ENCODE data around the gene LFNG.

LFNG gene

GRCh38 chr7:2499719-2500430 is 19.7 kb upstream of the LFNG start:
- H3K4me3 ChIP-seq (ENCODE audit: low read depth, low read length) = no peak overlapping the region
- no peak for DNase-seq (ENCODE audit: low read depth)

DNA sequence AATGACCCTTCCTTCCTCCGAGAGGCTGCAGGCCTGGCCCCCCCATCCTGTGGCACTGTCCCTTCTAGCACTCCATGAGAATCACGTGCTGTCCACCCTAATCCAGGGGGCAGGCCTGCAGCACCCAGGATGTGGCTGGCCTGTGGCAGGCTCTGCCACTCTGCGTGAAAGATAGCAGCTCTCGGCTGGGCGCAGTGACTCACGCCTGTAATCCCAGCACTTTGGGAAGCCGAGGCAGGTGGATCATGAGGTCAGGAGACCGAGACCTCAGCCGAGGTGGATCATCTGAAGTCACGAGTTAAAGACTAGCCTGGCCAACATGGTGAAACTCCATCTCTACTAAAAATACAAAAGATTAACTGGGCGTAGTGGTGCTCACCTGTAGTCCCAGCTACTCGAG is 18.9 kb upstream of the LFNG start:
- no peak for DNase-seq (ENCODE audit: low read depth)
- H3K4me3 ChIP-seq (ENCODE audit: low read depth, low read length) = no peak overlapping the region

DNA sequence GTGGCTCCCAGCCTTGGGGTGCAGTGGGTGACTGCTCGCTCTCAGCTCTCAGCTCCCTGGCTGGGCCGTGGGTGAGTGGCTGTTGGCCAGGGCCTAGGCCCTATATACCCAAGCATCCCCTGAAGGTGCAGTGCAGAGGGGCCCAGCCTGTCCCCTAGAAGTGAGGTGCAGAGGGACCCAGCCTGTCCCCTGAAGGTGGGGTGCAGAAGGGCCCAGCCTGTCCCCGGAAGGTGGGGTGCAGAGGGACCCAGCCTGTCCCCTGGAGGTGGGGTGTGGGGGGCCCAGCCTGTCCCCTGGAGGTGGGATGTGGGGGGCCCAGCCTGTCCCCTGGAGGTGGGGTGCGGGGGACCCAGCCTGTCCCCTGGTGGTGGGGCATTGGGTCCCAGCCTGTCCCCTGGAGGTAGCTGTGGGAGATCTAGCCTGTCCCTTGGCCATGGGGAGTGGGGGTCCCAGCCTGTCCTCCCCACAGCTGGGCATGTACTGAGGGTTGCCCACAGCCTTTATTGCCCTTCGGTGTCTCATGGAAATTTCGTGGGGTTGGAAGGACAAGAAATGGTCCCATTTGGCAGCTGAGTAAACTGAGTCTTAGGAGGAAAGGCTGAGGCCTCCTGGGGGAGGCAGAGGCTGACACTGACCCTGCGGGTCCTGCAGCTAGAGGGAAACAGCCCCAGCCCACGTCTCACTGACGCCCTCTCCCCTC is 17.5 kb upstream of the LFNG start:
- DNase-seq (ENCODE audit: low read depth) = no peak
- H3K4me3 ChIP-seq (ENCODE audit: low read depth, low read length) = no peak overlapping the region

DNA sequence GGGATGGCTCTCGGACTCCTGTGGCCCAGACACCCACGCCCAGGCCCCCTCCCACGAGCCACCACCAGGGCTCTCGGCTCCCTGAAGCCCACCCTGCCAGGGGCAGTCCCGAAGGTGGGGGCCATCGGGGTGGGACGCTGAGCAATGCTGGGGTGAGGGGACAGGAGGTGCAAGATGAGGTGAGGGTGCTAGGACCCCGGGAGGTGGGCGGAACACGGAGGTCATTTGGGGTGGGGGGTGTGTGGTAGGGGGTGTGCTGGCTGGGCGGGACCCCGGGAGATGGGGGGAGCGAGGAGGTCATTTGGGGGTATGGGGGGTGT is 17.0 kb upstream of the LFNG start:
- H3K4me3 ChIP-seq (ENCODE audit: low read depth, low read length) = no peak overlapping the region
- DNase-seq (ENCODE audit: low read depth) = no peak

DNA sequence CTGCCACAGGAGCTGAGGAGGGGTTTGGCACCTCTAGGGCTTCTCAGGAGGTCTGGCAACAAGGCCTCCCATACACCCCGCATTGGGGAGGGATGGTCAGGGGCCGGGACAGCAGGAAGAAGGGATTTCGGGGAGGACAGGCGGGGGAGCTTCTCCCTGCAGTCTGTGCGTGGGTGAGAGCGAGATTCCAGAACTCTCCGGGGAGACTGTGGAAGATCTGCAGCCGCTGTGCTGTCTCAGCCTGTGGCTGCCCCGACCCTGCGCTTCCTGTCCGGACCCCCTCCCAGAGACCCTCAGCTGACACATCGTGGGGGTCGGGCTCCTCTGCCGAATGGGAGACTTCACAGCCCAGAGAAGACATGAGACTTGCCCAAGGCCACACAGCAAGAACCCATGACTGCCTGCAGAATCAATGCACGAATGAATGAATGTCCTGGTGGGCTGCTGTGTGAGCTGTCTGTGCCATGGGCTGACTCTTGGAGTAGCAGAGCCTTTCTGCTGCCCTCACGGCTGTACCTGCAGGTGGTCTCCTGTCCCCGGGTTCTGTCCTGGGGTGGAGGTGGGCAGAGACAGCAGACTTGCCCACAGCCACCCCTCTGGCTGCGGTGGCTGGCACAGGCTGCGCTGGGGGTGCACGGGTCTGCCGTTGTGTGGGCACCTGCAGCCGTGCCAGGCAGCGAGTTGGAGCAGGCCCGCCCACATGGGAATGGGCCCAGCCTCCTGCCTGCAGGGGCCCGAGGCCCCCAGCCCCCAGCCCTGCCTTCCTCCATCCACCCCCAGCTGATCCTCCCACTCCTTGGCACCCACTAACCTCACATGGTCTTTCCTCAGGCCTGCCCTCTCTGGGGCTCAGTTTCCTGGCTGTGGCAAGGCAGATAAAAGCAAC is 16.3 kb upstream of the LFNG start:
- no peak for DNase-seq (ENCODE audit: low read depth)
- no peak overlapping the region for H3K4me3 ChIP-seq (ENCODE audit: low read depth, low read length)

- DNase-seq (ENCODE audit: low read depth) = no peak
- no peak overlapping the region for H3K4me3 ChIP-seq (ENCODE audit: low read depth, low read length)
Measured at GRCh38 chr7:2504128-2504888, 15.3 kb upstream of the LFNG start.

DNA sequence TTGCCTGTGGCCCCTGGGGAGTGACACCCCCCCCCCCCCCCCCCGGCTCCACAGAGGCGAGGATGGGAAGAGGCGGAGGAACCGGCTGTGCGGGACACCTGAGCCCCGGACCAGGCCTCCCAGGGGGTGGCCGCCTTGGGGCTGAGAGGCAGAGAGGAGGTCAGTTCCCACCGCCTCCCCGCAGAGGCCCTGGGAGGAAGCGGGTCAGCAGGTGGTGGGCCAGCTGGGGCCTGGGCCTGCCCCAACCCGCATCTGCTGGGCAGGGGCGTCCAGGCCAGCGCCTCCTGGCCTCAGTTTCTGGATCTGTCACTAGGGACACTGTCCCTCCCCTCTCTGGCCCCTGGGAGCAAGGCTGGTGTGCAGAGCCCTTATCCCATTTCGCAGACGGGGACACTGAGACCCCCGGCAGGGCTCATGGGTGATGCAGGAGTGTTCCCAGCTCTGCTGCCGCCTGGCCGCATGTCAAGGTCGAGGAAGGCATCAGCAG is 14.6 kb upstream of the LFNG start:
- DNase-seq (ENCODE audit: low read depth) = no peak
- H3K4me3 ChIP-seq (ENCODE audit: low read depth, low read length) = no peak overlapping the region

DNA sequence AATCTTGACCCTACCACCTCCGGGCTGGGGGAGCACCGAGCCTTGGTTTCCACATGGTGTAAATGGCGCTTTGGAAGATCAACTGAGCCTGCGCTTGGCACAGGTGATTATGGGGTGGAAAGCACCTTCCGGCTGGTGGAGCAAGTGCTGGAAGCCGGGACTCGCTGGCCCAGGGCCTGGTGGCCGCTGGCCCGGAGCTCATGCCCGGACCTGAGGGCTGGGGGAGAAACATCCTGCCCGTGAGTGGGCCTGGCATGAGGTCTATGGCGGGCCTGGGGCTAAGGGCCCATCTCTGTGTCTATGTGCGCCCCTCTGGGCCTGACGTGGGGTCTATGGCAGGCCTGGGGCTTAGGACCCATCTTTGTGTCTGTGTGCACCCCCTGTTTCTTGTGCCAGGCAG is 14.2 kb upstream of the LFNG start:
- no peak for DNase-seq (ENCODE audit: low read depth)
- H3K4me3 ChIP-seq (ENCODE audit: low read depth, low read length) = no peak overlapping the region

DNA sequence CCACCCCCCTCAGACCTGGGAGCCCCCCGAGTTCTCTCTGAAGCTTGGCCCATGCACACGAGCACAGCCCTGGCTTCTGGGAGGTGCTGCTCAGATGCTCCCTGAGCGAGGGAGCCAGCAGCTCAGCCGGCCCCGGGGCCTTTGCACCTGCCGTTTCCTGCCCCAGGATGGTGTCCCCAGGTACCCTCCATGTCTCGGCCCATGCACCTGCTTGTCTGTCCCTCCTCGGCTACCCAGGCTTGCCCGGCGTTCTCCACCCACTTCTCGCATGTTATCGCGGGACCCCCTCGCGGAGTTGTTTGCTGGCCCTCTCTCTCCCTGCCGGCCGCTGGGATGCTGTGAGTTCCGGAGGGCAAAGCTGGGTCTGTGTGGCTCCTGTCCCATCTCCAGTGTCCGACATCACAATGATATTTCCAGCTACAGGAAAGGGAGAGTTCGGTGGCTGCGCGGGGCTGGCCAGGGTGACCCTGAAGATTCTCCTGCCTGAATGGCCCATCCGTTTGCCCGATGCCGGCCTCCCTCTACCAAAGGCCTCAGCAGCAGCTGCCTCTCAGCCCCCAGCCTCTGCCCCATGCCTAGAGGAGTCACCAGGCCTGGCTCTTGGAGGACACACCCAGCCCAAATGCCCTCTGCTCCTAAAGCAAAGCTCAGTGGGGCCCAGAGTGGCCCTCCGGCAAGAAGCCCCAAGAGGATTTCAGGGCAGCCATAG is 12.2 kb upstream of the LFNG start:
- DNase-seq (ENCODE audit: low read depth) = no peak
- H3K4me3 ChIP-seq (ENCODE audit: low read depth, low read length) = no peak overlapping the region

- DNase-seq (ENCODE audit: low read depth) = no peak
- H3K4me3 ChIP-seq (ENCODE audit: low read depth, low read length) = no peak overlapping the region
Measured at GRCh38 chr7:2507917-2508306, 11.7 kb upstream of the LFNG start.

GRCh38 chr7:2508327-2509215 is 11.0 kb upstream of the LFNG start:
- no peak for DNase-seq (ENCODE audit: low read depth)
- no peak overlapping the region for H3K4me3 ChIP-seq (ENCODE audit: low read depth, low read length)

DNA sequence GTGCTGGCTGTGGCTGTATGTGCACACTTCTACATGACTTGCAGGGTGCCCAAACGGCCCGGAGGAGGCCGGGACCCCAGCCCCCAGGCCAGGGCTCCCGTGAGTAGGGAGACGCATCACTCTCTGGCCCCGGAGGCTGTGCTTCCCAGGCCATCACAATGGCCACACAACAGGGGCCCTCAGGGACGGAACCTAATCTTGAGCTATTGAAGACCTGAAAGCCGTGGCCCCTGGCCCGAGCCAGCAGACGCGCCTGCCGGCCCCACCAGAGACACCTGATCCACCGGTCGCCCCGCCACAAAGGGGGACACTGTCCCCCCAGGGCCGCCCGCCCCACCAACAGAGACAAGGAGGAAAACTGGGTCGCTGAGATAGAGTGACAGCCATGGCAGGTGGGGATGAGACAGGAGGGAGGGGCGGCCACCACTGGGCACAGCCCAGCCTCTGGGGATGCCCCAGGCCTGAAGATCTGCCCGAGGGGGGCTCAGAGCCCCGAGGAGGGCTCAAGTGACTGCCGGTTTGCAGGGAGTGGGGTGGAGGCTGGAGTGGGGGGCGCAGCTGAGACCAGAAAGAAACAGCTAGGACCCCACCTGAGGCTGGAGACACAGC is 10.2 kb upstream of the LFNG start:
- no peak for DNase-seq (ENCODE audit: low read depth)
- no peak overlapping the region for H3K4me3 ChIP-seq (ENCODE audit: low read depth, low read length)

GRCh38 chr7:2510130-2510776 is 9.3 kb upstream of the LFNG start:
- no peak overlapping the region for H3K4me3 ChIP-seq (ENCODE audit: low read depth, low read length)
- no peak for DNase-seq (ENCODE audit: low read depth)

DNA sequence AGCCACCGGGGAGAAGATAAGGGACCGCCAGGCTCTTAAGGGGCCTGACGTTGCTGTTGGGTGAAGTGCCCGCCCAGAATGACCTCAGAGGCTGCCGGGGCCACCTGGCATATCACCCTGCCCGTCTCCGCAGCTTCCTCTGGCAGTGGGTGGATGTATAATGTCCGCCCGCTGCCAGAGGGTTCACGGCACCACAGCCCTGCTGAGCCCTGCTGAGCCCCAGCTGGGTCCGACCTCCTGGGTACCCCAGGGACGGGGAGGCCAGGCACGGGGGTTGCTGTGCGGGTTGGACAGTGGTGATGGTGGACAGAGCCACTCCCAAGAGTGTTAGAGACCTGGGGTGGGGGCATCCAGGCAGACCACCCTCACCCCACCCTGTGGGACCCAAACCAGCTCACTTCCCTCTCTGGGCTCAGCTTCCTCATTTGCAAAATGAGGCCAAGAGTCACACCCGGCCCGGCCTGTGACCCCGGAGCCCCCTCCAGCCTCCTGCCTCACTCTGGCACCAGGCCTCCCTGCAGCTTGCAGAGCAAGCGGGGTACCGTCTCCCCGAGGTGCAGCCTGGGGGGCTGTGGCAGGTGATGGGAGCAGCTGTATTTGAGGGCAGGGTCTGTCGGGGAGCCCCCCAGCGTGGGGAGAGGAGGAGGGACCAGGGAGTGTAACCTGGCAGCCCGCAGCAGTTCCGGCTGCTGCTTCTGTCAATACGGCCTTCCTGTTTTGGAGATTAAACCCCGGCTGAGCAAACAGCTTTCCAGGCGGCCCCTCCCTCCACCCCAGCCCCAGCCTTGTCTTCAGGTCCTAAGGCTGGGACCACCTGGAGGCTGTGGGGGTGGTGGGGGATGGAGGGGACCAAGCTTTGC is 8.4 kb upstream of the LFNG start:
- DNase-seq (ENCODE audit: low read depth) = no peak
- no peak overlapping the region for H3K4me3 ChIP-seq (ENCODE audit: low read depth, low read length)

- DNase-seq (ENCODE audit: low read depth) = no peak
- no peak overlapping the region for H3K4me3 ChIP-seq (ENCODE audit: low read depth, low read length)
Measured at GRCh38 chr7:2511769-2512168, 7.8 kb upstream of the LFNG start.

- no peak for DNase-seq (ENCODE audit: low read depth)
- no peak overlapping the region for H3K4me3 ChIP-seq (ENCODE audit: low read depth, low read length)
Measured at GRCh38 chr7:2512179-2512661, 7.4 kb upstream of the LFNG start.

Data from skeletal muscle cell (primary cell).